HG03442 (cell line): Measurements from ENCODE around the gene MRPS9.
A peak's percentile ranks its signal among the peaks of the same experiment; 100 is the strongest.

Experiments used
- ATAC-seq: cut with Tn5 transposase; IDR thresholded peaks from one replicate; pipeline ENCODE4 v1.9.1; 2021; ENCODE audit warnings: mild to moderate bottlenecking, moderate library complexity; ENCODE audit not compliant: unreplicated experiment

The MRPS9 gene

DNA sequence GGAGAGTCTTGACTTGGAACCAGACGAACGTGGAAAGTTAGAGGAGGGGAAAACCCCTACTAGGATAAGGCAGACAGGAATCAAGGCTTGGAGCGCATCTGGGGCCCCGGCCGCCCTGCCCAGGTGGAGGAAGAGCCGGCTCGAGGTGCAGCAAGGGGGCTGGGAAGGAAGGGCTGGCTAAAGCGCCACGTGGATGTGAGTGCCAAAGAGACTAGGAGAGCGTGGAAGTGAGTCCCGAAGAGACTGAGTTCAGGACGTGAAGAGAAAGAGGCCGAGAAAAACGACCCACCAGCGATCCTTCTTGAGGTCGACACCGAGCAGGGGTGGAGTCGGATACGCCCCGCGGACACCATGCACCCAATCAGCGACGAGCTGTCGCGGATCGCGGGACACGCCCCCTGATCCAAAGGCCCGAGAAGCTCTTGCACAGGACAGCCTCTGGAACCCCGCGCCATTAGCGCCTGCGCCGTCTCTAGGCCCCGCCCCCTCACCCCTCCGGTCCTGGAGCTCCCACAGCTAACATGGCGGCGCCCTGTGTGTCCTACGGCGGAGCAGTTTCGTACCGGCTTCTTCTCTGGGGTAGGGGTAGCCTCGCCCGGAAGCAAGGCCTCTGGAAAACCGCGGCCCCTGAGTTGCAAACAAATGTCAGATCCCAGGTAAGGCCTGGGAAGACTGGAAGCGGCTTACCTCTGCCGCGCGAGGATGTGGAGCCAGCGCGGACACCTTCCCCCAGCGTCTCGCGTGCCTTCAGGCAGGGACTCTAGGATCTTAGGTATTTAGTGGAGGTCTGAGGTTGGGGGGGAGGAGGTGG, at the start of gene MRPS9:
Gene MRPS9, plus strand, starts transcription at position 498 of the 811 bp plus-strand sequence. Its CDS starts 24 bp downstream, at position 522.
- ATAC-seq: peak; percentile 99

GRCh38 chr2:105005181-105005951, 32.5 kb upstream of the MRPS9 start:
- no peak for ATAC-seq

DNA sequence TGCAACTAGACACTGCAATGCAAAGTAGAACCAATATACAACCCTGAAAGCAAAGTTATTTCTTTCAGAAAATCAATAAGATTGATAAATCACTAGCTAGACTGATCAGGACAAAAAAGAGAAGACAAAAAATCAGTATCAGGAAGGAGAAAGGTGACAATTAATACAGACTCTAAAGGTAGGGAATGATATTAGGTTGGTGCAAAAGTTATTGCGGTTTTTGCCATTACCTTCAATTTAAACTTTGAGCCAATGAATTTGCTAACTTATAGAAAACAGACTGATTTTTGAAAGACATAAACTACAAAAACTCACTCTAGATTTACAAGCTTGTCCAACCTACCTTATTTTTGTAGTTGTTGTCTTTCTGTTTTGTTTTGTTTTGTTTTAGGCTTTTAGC, 30.5 kb upstream of the MRPS9 start:
- ATAC-seq: no peak

DNA sequence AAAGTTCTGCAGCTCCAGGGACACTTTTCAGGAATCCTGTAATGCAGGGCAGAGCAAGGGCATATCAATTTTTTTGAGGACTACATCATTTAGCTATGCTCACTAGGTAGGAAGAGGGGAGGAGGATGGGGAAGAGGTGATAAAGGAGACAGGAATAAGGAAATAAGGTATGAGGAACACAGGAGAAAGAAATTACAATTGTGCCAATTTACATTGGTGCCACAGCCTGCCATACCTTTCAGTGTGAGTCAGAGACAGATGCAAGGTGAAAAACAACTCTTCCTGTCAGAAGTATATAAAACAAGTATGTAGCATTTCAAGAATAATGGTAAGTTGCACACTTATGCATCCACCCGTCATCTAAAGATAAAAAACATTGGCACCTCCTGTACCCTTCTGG, 5.4 kb upstream of the MRPS9 start:
- no peak for ATAC-seq

DNA sequence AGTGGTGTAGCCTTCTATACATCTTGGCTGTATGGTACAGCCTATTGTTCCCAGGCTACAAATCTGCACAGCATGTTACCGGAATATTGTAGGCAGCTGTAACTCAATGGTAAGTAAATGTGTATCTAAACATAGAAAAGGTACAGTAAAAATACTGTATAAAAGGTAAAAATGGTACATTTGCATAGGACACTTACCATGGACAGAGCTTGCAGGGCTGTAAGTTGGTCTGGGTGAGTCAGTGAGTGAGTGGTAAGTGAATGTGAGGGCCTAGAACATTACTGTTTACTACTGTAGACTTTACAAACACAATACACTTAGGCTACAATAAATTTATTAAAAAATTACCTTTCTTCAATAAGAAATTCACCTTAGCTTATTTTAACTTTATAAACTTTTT, 3.7 kb upstream of the MRPS9 start:
- ATAC-seq: no peak

DNA sequence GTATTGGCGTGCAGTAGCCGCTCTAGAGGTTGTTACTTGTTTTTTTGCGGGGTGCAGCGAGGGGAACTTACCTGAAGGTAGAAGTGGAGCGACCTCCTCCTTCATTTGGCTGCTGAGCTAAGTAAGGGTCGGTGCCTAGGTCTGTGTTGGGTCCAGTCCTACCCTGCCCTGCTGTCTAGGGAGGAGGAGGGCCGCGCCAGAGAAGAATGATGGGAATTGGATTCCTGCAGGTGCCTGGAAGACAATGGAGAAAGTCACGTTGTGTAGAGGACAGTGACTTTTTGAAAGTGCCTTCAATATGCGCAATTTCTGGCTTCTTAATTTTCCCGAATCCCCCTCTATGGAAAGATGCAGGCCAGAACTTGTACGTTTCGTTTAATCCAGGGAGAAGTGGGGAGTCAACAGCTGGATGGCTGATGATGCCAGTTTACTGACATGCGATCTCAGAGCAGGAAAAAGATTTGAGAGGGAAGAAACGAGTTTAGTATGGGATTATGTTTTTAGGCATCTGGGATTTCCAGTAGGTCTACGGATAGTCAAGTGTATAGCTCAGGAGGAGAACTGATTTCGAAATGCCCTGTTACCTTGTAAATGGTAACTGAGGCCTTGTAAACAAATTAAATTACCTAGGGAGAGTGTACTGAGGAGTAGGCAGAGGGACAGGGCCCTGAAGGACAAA, 653 bp downstream of the MRPS9 start:
- peak; percentile 3 for ATAC-seq

- no peak for ATAC-seq
These were observed 1.7 kb downstream of the MRPS9 start for GRCh38 chr2:105039559-105039958.

- ATAC-seq: no peak
These were observed 4.3 kb downstream of the MRPS9 start for GRCh38 chr2:105042189-105042588.

GRCh38 chr2:105052773-105053172, 14.9 kb downstream of the MRPS9 start:
- no peak for ATAC-seq

DNA sequence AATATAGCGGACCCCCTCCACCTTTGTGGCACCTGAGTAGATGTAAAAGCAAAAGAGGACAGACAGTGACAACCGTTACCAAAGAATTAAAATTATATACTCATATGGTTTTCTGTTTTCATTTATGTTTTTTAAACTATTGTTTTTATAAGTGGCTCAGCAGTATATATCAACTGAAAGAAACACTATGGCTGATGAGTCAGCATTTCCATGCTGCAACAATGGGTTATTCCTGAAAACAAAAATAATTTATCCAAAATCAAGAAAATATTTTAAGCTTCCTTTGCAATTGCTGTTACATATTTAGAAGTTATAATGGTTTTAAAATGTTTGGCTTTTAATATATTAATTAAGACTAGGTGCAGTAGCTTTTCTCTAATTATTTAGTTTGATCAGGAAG, 17.7 kb downstream of the MRPS9 start:
- ATAC-seq: no peak

DNA sequence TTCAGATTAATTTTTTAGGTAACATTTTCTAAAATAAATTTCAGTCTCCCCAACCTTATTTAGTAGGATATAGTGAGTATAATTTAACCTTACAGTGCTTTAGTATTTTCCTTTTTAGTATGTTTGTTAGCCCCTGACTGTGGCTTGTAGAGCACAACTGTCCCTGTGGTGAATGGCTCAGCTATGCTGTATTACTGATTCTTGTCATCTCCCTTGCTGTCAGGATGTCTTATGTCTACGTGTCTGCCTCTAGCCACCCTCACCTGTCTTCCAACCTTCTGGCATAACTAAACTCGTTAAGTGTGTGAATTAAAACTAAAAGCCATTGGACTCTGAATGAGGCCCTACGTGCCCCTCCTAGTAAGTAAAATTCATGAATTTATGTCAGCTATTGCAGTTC, 18.4 kb downstream of the MRPS9 start:
- ATAC-seq: peak; percentile 43

GRCh38 chr2:105057005-105057404, 19.1 kb downstream of the MRPS9 start:
- peak; percentile 71 for ATAC-seq

GRCh38 chr2:105061560-105061959, 23.7 kb downstream of the MRPS9 start:
- no peak for ATAC-seq

- ATAC-seq: no peak
These were observed 24.3 kb downstream of the MRPS9 start for GRCh38 chr2:105062158-105062557.

GRCh38 chr2:105068387-105068786, 30.5 kb downstream of the MRPS9 start:
- ATAC-seq: no peak

DNA sequence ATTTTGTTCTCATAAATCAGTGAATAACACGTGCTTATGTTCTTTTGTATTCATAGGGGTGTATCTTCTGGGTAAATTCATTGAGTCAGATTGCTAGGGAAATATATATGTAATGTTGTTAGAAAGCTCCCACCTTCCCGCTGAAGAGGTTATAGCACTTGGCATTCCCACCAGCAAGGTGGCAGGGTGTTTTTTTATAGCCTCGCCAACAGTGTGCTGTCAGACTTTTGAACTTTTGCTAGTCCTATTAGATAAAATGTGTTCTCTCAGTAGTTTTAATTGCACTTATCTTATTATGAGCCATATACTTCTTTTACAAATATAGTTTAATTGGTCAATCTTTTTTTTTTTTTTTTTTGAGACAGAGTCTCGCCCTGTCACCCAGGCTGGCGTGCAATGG, 31.0 kb downstream of the MRPS9 start:
- ATAC-seq: no peak

DNA sequence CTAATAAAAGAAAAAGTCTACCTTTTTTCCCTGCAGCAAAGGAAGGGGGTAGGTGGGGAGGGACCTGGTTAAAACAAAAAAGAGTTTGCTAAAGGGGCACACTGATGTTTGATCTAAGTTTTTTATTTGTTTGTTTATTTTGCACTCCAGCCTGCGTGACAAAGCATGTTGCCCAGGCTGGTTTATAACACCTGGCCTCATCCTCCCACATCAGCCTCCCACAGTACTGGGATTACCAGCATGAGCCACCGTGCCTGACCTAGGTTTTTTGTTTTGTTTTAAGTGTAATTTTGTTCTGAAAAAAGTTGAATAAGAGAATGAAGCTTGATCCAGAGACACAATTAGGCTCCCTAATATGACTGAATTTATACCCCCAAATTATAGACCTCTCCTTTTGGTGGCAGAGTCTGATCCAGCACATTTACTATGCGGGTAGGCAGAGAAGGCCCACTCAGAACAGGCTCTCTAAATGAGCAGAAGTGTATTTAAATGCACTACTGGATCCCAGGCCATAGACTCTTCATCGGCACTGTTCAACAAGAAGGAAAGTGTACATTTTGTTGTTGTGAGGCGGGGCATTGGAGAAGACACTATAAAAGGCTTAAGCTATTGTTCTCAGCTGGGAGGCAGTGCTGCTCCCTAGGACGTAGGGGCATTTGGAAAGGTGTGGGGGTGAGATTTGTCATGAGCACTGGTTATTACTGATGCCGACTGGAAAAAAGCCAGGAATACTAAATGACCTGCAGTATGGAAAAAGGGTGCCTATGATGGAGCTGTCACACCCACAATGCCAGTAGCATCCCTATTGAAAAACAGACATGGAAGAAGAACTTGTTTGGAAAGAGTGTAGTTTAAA, 32.4 kb downstream of the MRPS9 start:
- no peak for ATAC-seq

GRCh38 chr2:105071379-105071778, 33.5 kb downstream of the MRPS9 start:
- no peak for ATAC-seq

DNA sequence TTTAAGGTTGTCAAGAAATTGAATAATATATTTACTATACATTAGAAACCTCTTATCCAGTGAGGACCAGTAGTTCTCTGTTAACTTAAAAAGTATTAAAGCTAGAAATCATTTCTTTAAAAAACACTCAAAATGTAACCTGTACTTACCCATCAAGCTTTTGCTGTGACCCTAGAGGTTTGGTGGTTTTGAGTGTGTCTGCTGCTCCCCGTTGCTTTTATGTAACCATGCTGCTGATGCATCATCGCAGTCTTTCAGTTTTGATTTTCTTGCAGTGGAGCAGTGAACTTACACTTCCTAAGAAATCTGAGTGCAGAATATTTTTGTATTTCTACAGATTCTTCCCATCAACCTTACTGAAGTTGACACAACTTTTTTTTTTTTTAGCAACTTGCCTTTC, 34.2 kb downstream of the MRPS9 start:
- peak; percentile 97 for ATAC-seq

DNA sequence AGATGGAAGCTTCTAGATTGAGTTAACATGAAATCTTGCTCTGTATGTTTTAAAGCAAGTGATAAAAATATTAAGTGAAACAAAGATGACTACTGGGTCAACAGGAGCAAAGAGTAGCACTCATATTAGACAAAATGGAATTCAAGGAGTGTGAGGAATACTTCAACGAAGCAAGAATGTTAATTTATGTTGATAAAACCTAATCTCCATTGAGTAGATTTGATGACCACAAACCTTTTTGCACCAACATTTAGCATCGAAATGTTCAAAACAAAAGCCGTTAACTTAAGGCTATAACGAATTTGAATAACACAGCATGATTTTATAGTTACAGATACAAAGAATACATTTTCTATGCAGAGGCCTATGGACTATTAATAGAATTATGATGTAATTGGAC, 35.7 kb downstream of the MRPS9 start:
- no peak for ATAC-seq

DNA sequence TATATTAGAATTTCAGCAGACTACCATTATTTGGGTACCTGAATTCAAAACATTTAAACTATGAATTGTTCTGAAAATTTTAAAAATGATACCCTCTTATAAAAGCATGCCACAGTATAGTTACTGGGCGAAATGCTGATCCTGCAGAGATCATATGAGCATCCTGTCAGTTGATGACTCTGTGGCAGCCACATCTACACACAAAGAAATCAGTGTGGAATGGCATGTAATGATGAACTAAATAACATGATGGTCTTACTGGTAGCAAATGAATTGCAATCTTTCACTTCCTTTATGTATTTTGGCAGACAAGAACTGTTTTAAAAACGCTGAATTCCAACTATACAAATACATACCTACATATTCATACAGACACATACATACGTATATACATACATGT, 38.3 kb downstream of the MRPS9 start:
- ATAC-seq: no peak
